GM23338 (cell line): ENCODE measurements around the gene SBF2. TPM values are rescaled to one million over a fixed set of nuclear protein-coding genes. Genes with fewer than 3 reads are reported as not detected.

ENCODE experiments used
- ATAC-seq: fragments of 200-7000 bp; cut with Tn5 transposase; 3 replicates; pipeline ENCODE4 v1.9.1; 2020
- DNase-seq: peaks from one replicate; pipeline ENCODE4 v3.0.0-alpha.2; 2015; ENCODE audit warnings: low spot score
- H2AFZ ChIP-seq: fragments of 200-600 bp; sonication (generic); 2 replicates; pipeline ENCODE4 v1.8.0; 2016; ENCODE audit warnings: antibody characterized with exemption, mild to moderate bottlenecking, moderate library complexity
- H3F3A ChIP-seq: fragments of 200-600 bp; sonication (generic); replicated peaks from 2 replicates; pipeline ENCODE4 v1.8.0; 2017; ENCODE audit warnings: antibody characterized with exemption, mixed run types, low read depth
- H3K27ac ChIP-seq: fragments of 200-600 bp; sonication (generic); 2 replicates; pipeline ENCODE4 v1.6.1; 2016; ENCODE audit warnings: low read depth
- H3K27me3 ChIP-seq: fragments of 200-600 bp; sonication (generic); 2 replicates; pipeline ENCODE4 v1.8.0; 2016; ENCODE audit warnings: mild to moderate bottlenecking, mixed run types, moderate library complexity; ENCODE audit not compliant: insufficient read depth
- H3K36me3 ChIP-seq: fragments of 200-600 bp; sonication (generic); 2 replicates; pipeline ENCODE4 v1.8.0; 2016; ENCODE audit warnings: mild to moderate bottlenecking; ENCODE audit not compliant: insufficient read depth
- H3K4me1 ChIP-seq: fragments of 200-600 bp; sonication (generic); 2 replicates; pipeline ENCODE4 v1.8.0; 2016; ENCODE audit warnings: mild to moderate bottlenecking, moderate library complexity; ENCODE audit not compliant: insufficient read depth
- H3K4me2 ChIP-seq: fragments of 200-600 bp; sonication (generic); 2 replicates; pipeline ENCODE4 v1.7.1; 2017; ENCODE audit warnings: mixed run types
- H3K4me3 ChIP-seq: fragments of 200-600 bp; sonication (generic); 2 replicates; pipeline ENCODE4 v1.6.1; 2016; ENCODE audit warnings: mixed run types
- H3K79me2 ChIP-seq: fragments of 200-600 bp; sonication (generic); replicated peaks from 2 replicates; pipeline ENCODE4 v1.8.0; 2017; ENCODE audit warnings: mild to moderate bottlenecking; ENCODE audit not compliant: insufficient read depth
- H3K9me2 ChIP-seq: fragments of 200-600 bp; sonication (generic); 2 replicates; pipeline ENCODE4 v1.8.0; 2017; ENCODE audit not compliant: insufficient read depth
- H4K20me1 ChIP-seq: fragments of 200-600 bp; sonication (generic); replicated peaks from 2 replicates; pipeline ENCODE4 v1.8.0; 2017; ENCODE audit warnings: mild to moderate bottlenecking; ENCODE audit not compliant: insufficient read depth
- H3K27ac Mint-ChIP-seq: 2 replicates; pipeline ENCODE4 v1.8.0; 2020; ENCODE audit warnings: inconsistent platforms, mild to moderate bottlenecking, moderate library complexity, mixed read lengths
- H3K27me3 Mint-ChIP-seq: 3 replicates; pipeline ENCODE4 v1.8.0; 2022; ENCODE audit warnings: low read depth, mild to moderate bottlenecking, moderate library complexity, mixed read lengths, inconsistent platforms; ENCODE audit not compliant: insufficient read depth, poor library complexity
- H3K36me3 Mint-ChIP-seq: 3 replicates; pipeline ENCODE4 v1.8.0; 2021; ENCODE audit warnings: low read depth, mild to moderate bottlenecking, inconsistent platforms, moderate library complexity, mixed read lengths
- H3K4me1 Mint-ChIP-seq: 3 replicates; pipeline ENCODE4 v1.8.0; 2020; ENCODE audit warnings: mild to moderate bottlenecking, inconsistent platforms, mixed read lengths
- H3K4me3 Mint-ChIP-seq: 3 replicates; pipeline ENCODE4 v1.8.0; 2021; ENCODE audit warnings: moderate library complexity, mild to moderate bottlenecking, inconsistent platforms, mixed read lengths
- H3K9me3 Mint-ChIP-seq: 3 replicates; pipeline ENCODE4 v1.8.0; 2020; ENCODE audit warnings: moderate library complexity, mild to moderate bottlenecking, inconsistent platforms, mixed read lengths
- CREB1 ChIP-seq: fragments of 250-450 bp; sonication (Bioruptor Pico); IDR thresholded peaks from 2 replicates; pipeline ENCODE4 v1.5.0; 2020; ENCODE audit warnings: low read depth, mild to moderate bottlenecking, moderate library complexity
- EZH2 ChIP-seq: fragments of 200-600 bp; sonication (generic); IDR thresholded peaks from one replicate; pipeline ENCODE4 v1.8.0; 2017; ENCODE audit warnings: antibody characterized with exemption, mild to moderate bottlenecking, low read depth; ENCODE audit not compliant: unreplicated experiment
- EZH2phosphoT487 ChIP-seq: fragments of 200-600 bp; sonication (generic); IDR thresholded peaks from one replicate; pipeline ENCODE4 v1.8.1; 2018; ENCODE audit warnings: antibody characterized with exemption; ENCODE audit not compliant: unreplicated experiment
- JUNB ChIP-seq: IDR thresholded peaks from one replicate; pipeline ENCODE4 v1.6.1; 2016; ENCODE audit warnings: antibody characterized with exemption; ENCODE audit not compliant: unreplicated experiment
- NANOG ChIP-seq: IDR thresholded peaks from 2 replicates; pipeline ENCODE4 v1.6.1; 2016; ENCODE audit warnings: antibody characterized with exemption, borderline replicate concordance
- POLR2AphosphoS5 ChIP-seq: IDR thresholded peaks from 2 replicates; pipeline ENCODE4 v1.6.1; 2016; ENCODE audit warnings: antibody characterized with exemption, low read depth
- STAT1 ChIP-seq: IDR thresholded peaks from one replicate; pipeline ENCODE4 v1.6.1; 2016; ENCODE audit warnings: antibody characterized with exemption; ENCODE audit not compliant: unreplicated experiment
- ZNF114 ChIP-seq: fragments of 250-450 bp; sonication (Bioruptor Pico); IDR thresholded peaks from 2 replicates; pipeline ENCODE4 v1.5.0; 2020; ENCODE audit warnings: mild to moderate bottlenecking, moderate library complexity
- ZNF331 ChIP-seq: fragments of 250-450 bp; sonication (Bioruptor Pico); IDR thresholded peaks from 2 replicates; pipeline ENCODE4 v1.5.0; 2020; ENCODE audit warnings: low read depth, mild to moderate bottlenecking, moderate library complexity
- polyA plus RNA-seq: library from polyadenylated mRNA; unstranded; fragments of >200 nt; fragmentation: Nextera tagmentation; extraction: Ambion mirVana; gene quantifications from 2 replicates; pipeline ENCODE4 v1.2.1, GENCODE V29; 2016
- total RNA-seq: library from RNA; depleted of rRNA; stranded (reverse); fragments of >200 nt; shearing (Covaris generic); gene quantifications from 2 replicates; pipeline ENCODE4 v1.2.3, GENCODE V29; 2014
- TF ChIP-seq, protein P1 (sequence below), 2 experiments: fragments of 200-600 bp in 1 of 2; sonication (generic) in 1 of 2; conservative IDR thresholded peaks; 2 replicates each; pipeline versions ENCODE4 v1.5.1 to v1.6.1; 2016 to 2017; ENCODE audit warnings: antibody characterized with exemption in 2 of 2, low read depth in 2 of 2, mild to moderate bottlenecking in 2 of 2, moderate library complexity in 1 of 2
- TF ChIP-seq, protein P2 (sequence below): fragments of 250-450 bp; sonication (Bioruptor Pico); IDR thresholded peaks from 2 replicates; pipeline ENCODE4 v1.5.0; 2020; ENCODE audit warnings: mild to moderate bottlenecking, moderate library complexity

Gene SBF2
- total and polyA plus RNA-seq, 2 experiments from 2014 or later: 25.6 to 53.5 TPM

DNA sequence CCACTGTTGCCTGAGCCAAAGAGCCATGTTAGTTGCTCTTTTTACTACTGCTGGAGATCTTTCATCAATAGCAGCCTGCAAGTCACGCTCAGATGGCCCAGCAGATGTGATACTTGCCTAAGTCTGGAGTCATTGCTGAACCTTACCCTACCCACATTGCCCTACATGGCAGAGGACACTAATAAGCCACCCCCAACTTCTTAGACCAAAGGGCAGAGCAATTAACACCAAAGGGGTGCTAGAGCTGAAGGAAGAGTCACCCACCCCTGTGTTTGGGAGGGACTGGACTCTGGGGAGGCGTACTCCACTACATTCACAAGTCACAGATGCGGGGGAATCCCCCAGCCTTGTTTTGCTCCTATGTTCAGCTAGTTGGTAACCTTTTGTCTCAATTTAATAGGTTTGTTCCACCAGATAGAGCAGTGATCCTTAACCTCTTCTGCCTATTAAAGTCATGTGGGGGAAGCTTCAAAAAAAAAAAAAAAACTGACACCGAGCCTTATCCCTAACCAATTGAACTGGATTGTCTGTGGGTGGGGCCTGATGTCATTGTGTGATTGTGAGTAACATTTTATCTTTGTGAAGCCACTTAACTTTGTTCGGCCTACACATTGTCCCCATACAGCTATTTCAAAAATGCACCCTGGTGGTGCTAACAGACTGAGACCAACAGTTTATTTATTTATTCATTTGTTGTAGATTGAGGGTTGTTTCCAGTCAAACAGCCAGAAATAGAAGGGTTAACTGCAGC lies 23.9 kb upstream of the SBF2 start:
- H3K36me3 ChIP-seq: no peaks in the 10 kb centered on the region
- H3F3A ChIP-seq: no peaks in the 10 kb centered on the region
- H3K79me2 ChIP-seq: no peaks in the 10 kb centered on the region
- Mint-ChIP-seq H3K4me1 (peaks cover 40% of the 10 kb centered on the region), H3K9me3 (no peaks in the 10 kb centered on the region), H3K36me3 (no peaks in the 10 kb centered on the region), H3K27me3 (peaks cover 7% of the 10 kb centered on the region), H3K4me3 (no peak overlapping the region), H3K27ac (no peak overlapping the region)
- no peak for TF ChIP-seq CREB1 (CRISPR knock-in tag)
- TF ChIP-seq NANOG: no peak
- no peak for TF ChIP-seq STAT1
- TF ChIP-seq ZNF114 (CRISPR knock-in tag): no peak
- no peak for TF ChIP-seq JUNB
- TF ChIP-seq ZNF331: no peak
- no peak for TF ChIP-seq EZH2
- TF ChIP-seq, protein P1, sequence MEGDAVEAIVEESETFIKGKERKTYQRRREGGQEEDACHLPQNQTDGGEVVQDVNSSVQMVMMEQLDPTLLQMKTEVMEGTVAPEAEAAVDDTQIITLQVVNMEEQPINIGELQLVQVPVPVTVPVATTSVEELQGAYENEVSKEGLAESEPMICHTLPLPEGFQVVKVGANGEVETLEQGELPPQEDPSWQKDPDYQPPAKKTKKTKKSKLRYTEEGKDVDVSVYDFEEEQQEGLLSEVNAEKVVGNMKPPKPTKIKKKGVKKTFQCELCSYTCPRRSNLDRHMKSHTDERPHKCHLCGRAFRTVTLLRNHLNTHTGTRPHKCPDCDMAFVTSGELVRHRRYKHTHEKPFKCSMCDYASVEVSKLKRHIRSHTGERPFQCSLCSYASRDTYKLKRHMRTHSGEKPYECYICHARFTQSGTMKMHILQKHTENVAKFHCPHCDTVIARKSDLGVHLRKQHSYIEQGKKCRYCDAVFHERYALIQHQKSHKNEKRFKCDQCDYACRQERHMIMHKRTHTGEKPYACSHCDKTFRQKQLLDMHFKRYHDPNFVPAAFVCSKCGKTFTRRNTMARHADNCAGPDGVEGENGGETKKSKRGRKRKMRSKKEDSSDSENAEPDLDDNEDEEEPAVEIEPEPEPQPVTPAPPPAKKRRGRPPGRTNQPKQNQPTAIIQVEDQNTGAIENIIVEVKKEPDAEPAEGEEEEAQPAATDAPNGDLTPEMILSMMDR (conservative IDR thresholded peaks at IDR 0.05; ENCODE audit: low read depth in 2 of 2): no peak
- no peak for TF ChIP-seq EZH2phosphoT487
- TF ChIP-seq, protein P2, sequence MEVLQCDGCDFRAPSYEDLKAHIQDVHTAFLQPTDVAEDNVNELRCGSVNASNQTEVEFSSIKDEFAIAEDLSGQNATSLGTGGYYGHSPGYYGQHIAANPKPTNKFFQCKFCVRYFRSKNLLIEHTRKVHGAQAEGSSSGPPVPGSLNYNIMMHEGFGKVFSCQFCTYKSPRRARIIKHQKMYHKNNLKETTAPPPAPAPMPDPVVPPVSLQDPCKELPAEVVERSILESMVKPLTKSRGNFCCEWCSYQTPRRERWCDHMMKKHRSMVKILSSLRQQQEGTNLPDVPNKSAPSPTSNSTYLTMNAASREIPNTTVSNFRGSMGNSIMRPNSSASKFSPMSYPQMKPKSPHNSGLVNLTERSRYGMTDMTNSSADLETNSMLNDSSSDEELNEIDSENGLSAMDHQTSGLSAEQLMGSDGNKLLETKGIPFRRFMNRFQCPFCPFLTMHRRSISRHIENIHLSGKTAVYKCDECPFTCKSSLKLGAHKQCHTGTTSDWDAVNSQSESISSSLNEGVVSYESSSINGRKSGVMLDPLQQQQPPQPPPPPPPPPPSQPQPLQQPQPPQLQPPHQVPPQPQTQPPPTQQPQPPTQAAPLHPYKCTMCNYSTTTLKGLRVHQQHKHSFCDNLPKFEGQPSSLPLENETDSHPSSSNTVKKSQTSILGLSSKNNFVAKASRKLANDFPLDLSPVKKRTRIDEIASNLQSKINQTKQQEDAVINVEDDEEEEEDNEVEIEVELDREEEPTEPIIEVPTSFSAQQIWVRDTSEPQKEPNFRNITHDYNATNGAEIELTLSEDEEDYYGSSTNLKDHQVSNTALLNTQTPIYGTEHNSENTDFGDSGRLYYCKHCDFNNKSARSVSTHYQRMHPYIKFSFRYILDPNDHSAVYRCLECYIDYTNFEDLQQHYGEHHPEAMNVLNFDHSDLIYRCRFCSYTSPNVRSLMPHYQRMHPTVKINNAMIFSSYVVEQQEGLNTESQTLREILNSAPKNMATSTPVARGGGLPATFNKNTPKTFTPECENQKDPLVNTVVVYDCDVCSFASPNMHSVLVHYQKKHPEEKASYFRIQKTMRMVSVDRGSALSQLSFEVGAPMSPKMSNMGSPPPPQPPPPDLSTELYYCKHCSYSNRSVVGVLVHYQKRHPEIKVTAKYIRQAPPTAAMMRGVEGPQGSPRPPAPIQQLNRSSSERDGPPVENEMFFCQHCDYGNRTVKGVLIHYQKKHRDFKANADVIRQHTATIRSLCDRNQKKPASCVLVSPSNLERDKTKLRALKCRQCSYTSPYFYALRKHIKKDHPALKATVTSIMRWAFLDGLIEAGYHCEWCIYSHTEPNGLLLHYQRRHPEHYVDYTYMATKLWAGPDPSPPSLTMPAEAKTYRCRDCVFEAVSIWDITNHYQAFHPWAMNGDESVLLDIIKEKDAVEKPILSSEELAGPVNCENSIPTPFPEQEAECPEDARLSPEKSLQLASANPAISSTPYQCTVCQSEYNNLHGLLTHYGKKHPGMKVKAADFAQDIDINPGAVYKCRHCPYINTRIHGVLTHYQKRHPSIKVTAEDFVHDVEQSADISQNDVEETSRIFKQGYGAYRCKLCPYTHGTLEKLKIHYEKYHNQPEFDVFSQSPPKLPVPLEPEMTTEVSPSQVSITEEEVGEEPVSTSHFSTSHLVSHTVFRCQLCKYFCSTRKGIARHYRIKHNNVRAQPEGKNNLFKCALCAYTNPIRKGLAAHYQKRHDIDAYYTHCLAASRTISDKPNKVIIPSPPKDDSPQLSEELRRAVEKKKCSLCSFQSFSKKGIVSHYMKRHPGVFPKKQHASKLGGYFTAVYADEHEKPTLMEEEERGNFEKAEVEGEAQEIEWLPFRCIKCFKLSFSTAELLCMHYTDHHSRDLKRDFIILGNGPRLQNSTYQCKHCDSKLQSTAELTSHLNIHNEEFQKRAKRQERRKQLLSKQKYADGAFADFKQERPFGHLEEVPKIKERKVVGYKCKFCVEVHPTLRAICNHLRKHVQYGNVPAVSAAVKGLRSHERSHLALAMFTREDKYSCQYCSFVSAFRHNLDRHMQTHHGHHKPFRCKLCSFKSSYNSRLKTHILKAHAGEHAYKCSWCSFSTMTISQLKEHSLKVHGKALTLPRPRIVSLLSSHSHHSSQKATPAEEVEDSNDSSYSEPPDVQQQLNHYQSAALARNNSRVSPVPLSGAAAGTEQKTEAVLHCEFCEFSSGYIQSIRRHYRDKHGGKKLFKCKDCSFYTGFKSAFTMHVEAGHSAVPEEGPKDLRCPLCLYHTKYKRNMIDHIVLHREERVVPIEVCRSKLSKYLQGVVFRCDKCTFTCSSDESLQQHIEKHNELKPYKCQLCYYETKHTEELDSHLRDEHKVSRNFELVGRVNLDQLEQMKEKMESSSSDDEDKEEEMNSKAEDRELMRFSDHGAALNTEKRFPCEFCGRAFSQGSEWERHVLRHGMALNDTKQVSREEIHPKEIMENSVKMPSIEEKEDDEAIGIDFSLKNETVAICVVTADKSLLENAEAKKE (CRISPR knock-in tag): no peak
- no peak for TF ChIP-seq POLR2AphosphoS5
- H4K20me1 ChIP-seq: no peaks in the 10 kb centered on the region
- H3K27me3 ChIP-seq: no peaks in the 10 kb centered on the region
- peak overlapping the region; percentile 72 for H2AFZ ChIP-seq
- ATAC-seq: no peak
- H3K4me2 ChIP-seq: no peak overlapping the region
- DNase-seq: no peak
- no peak overlapping the region for H3K4me3 ChIP-seq
- no peak overlapping the region for H3K27ac ChIP-seq
- H3K9me2 ChIP-seq: no peaks in the 10 kb centered on the region
- H3K4me1 ChIP-seq: peaks cover 26% of the 10 kb centered on the region
